Esophagus muscularis mucosa (tissue), 4 donors: ENCODE measurements around the gene HSD3B7.

ENCODE experiments used
- CTCF ChIP-seq, 3 experiments: fragments of 200-600 bp in 2 of 3; fragments of 450-650 bp in 1 of 3; sonication (generic) in 2 of 3; IDR thresholded peaks; one replicate each; pipeline ENCODE4 v1.5.1; 2017 to 2019; ENCODE audit warnings: antibody characterized with exemption in 3 of 3, mild to moderate bottlenecking in 2 of 3, moderate library complexity in 1 of 3
- EP300 ChIP-seq: sonication (generic); formaldehyde crosslinking; IDR thresholded peaks from one replicate; pipeline ENCODE4 v1.6.1; 2017; ENCODE audit warnings: antibody characterized with exemption
- POLR2AphosphoS5 ChIP-seq, 2 donors: sonication (generic); formaldehyde crosslinking; IDR thresholded peaks; one replicate each; pipeline ENCODE4 v1.6.1; 2017; ENCODE audit warnings: antibody characterized with exemption in 2 of 2

- no peak for TF ChIP-seq POLR2AphosphoS5 (IDR thresholded peaks at IDR 0.05)
- no peak for TF ChIP-seq CTCF (IDR thresholded peaks at IDR 0.05)
- TF ChIP-seq EP300 = no peak
Measured at GRCh38 chr16:30976486-30976885, 8.5 kb upstream of the HSD3B7 start.
